DOHH2 (cell line): ENCODE measurements around the gene BCL2L11.

Experiments
- H3F3A ChIP-seq: fragments of 200-600 bp; sonication (generic), shearing (Covaris generic); 2 replicates; pipeline ENCODE4 v1.6.0; 2016; ENCODE audit warnings: antibody characterized with exemption, mild to moderate bottlenecking; ENCODE audit not compliant: control insufficient read depth, insufficient read depth
- H3K27ac ChIP-seq: fragments of 200-600 bp; sonication (generic); 2 replicates; pipeline ENCODE4 v1.5.1; 2014; ENCODE audit warnings: low read depth, mild to moderate bottlenecking, low read length, moderate library complexity
- H3K27me3 ChIP-seq: fragments of 200-600 bp; sonication (generic); 2 replicates; pipeline ENCODE4 v1.6.1; 2014; ENCODE audit warnings: mild to moderate bottlenecking, low read length, mixed read lengths; ENCODE audit not compliant: control insufficient read depth
- H3K36me3 ChIP-seq: fragments of 200-600 bp; sonication (generic); 2 replicates; pipeline ENCODE4 v1.6.1; 2014; ENCODE audit warnings: mild to moderate bottlenecking, low read length, moderate library complexity, mixed read lengths; ENCODE audit not compliant: control insufficient read depth
- H3K4me1 ChIP-seq: fragments of 200-600 bp; sonication (generic); 2 replicates; pipeline ENCODE4 v1.6.1; 2014; ENCODE audit warnings: mild to moderate bottlenecking, low read length, mixed read lengths; ENCODE audit not compliant: control insufficient read depth
- H3K4me2 ChIP-seq: fragments of 200-600 bp; sonication (generic); 2 replicates; pipeline ENCODE4 v1.6.0; 2014; ENCODE audit warnings: mild to moderate bottlenecking, low read length, moderate library complexity
- H3K4me3 ChIP-seq: fragments of 200-600 bp; sonication (generic); 2 replicates; pipeline ENCODE4 v1.5.1; 2014; ENCODE audit warnings: mild to moderate bottlenecking, low read length, mixed read lengths
- H3K79me2 ChIP-seq: fragments of 200-600 bp; sonication (generic); 2 replicates; pipeline ENCODE4 v1.6.1; 2014; ENCODE audit warnings: mild to moderate bottlenecking, low read length, mixed read lengths; ENCODE audit not compliant: control insufficient read depth
- H3K9me2 ChIP-seq: fragments of 200-600 bp; sonication (generic); replicated peaks from 2 replicates; pipeline ENCODE4 v1.6.1; 2014; ENCODE audit warnings: mild to moderate bottlenecking, low read length, mixed read lengths; ENCODE audit not compliant: control insufficient read depth
- H3K9me3 ChIP-seq: fragments of 200-600 bp; sonication (generic); 2 replicates; pipeline ENCODE4 v1.6.1; 2014; ENCODE audit warnings: antibody characterized with exemption, low read length, mixed read lengths; ENCODE audit not compliant: control insufficient read depth, insufficient read depth
- H4K20me1 ChIP-seq: fragments of 200-600 bp; sonication (generic); 2 replicates; pipeline ENCODE4 v1.6.0; 2014; ENCODE audit warnings: low read depth, mild to moderate bottlenecking, antibody characterized with exemption, low read length, moderate library complexity; ENCODE audit not compliant: control insufficient read depth, insufficient read depth
- EZH2phosphoT487 ChIP-seq: fragments of 200-600 bp; sonication (generic); IDR thresholded peaks from 2 replicates; pipeline ENCODE4 v1.6.1; 2017; ENCODE audit warnings: borderline replicate concordance, mild to moderate bottlenecking, antibody characterized with exemption, low read length, moderate library complexity, mixed read lengths
- TF ChIP-seq, protein P1 (sequence below): fragments of 200-600 bp; sonication (generic); IDR thresholded peaks from one replicate; pipeline ENCODE4 v1.5.1; 2014; ENCODE audit warnings: antibody characterized with exemption, mild to moderate bottlenecking, low read depth, low read length; ENCODE audit not compliant: poor library complexity, severe bottlenecking

BCL2L11 gene

DNA sequence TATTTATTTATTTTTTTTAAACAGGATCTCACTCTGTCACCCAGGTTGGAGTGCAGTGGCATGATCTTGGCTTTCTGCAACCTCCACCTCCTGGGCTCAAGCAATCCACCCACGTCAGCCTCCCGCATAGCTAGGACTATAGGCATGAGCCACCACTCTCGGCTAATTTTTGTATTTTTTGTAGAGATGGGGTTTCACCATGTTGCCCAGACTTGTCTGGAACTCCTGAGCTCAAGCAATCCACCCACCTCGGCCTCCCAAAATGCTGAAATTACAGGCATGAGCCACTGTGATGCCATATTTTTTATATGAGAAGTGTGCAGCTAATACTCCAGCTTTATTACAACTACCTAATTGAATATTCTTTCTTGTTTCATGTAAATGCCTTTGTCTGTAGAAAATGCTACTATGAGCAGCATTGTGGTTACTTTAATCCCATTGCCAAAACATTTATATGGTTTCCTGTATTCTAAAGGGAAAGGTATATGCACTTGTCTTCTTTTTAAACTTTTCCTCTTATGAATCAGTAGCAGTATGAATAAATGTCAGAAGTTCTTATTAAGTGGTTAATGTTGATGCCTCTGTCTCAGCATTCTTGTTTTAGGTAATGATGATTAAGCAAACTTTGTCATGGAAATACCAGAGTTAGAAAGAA is 9.5 kb upstream of the BCL2L11 start:
- no peak overlapping the region for H3K4me3 ChIP-seq
- H3K4me1 ChIP-seq: peaks cover 2% of the 10 kb centered on the region; the same call in 1 of the 2 replicates
- no peaks in the 10 kb centered on the region for H3K9me3 ChIP-seq
- peaks cover 3% of the 10 kb centered on the region; the same call in 1 of the 2 replicates for H3F3A ChIP-seq
- H3K36me3 ChIP-seq: no peaks in the 10 kb centered on the region
- no peaks in the 10 kb centered on the region for H3K79me2 ChIP-seq
- H4K20me1 ChIP-seq: no peaks in the 10 kb centered on the region
- H3K9me2 ChIP-seq: no peaks in the 10 kb centered on the region
- no peak overlapping the region for H3K27ac ChIP-seq
- no peak for TF ChIP-seq EZH2phosphoT487
- TF ChIP-seq, protein P1, sequence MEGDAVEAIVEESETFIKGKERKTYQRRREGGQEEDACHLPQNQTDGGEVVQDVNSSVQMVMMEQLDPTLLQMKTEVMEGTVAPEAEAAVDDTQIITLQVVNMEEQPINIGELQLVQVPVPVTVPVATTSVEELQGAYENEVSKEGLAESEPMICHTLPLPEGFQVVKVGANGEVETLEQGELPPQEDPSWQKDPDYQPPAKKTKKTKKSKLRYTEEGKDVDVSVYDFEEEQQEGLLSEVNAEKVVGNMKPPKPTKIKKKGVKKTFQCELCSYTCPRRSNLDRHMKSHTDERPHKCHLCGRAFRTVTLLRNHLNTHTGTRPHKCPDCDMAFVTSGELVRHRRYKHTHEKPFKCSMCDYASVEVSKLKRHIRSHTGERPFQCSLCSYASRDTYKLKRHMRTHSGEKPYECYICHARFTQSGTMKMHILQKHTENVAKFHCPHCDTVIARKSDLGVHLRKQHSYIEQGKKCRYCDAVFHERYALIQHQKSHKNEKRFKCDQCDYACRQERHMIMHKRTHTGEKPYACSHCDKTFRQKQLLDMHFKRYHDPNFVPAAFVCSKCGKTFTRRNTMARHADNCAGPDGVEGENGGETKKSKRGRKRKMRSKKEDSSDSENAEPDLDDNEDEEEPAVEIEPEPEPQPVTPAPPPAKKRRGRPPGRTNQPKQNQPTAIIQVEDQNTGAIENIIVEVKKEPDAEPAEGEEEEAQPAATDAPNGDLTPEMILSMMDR: no peak
- no peak overlapping the region for H3K4me2 ChIP-seq
- peaks cover 8% of the 10 kb centered on the region for H3K27me3 ChIP-seq

DNA sequence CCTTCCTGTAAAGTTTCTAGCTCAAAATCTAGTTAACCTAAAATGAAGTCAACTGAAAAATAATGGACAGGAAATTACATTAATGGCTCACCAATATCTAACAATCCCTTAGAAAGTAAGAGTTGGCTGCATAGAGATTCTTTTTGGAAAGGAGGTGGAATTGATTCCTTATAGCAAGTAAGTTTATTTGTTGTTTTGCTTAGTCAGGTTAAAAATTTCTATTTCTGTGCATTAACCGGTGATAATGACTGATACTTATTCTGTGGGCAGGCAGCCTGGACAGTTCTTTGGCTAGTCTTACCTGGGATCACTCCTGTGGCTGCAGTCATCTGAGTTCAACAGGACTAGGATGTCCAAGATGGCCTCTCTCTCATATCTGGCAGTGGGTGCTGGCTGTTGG is 6.9 kb upstream of the BCL2L11 start:
- Histone ChIP-seq H3K4me3 (no peak overlapping the region), H3K9me2 (no peaks in the 10 kb centered on the region), H3F3A (peaks cover 3% of the 10 kb centered on the region; the same call in 1 of the 2 replicates), H3K27me3 (peaks cover 34% of the 10 kb centered on the region), H3K36me3 (no peaks in the 10 kb centered on the region), H3K9me3 (no peaks in the 10 kb centered on the region), H4K20me1 (no peaks in the 10 kb centered on the region), H3K4me1 (peaks cover 22% of the 10 kb centered on the region), H3K79me2 (no peaks in the 10 kb centered on the region), H3K4me2 (no peak overlapping the region), H3K27ac (no peak overlapping the region)
- TF ChIP-seq, protein P1: no peak
- TF ChIP-seq EZH2phosphoT487: no peak

DNA sequence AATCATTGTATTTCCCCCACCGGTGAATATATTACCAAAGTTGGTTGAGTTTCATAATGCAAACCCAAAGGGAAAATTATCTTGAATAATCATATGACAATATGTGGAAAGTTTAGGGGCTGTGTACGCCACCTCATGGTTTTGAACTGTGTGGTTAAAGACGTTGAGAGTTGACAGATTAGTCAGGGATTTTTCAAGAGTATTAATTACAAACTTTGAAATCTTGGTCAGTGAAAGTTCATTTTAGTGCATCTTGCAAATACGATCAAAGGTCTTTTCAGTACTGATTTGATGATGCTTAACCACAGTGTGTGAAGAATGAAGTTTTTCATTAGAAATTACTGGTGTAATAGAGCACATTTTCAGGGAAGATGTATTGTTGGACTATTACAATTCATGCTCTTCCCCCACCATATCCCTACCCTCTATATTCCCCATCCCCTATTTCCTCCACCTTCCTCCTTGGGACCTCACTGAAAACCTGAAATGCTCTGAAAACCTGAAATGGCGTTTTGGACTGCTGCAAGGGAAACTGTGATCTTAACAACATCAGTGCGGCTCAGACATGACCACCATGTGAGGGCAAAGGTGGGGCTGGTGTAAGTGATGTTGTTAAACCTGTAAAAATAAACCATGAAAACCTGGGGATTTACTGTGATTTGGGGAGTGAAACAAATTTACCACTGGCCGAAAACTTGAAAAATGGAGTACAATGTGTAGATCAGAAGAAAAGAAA is 4.5 kb upstream of the BCL2L11 start:
- Histone ChIP-seq H3K27me3 (peaks cover 47% of the 10 kb centered on the region), H3K27ac (no peak overlapping the region), H3K36me3 (peaks cover 3% of the 10 kb centered on the region), H3K4me3 (no peak overlapping the region), H3F3A (peaks cover 3% of the 10 kb centered on the region; the same call in 1 of the 2 replicates), H3K4me1 (peaks cover 37% of the 10 kb centered on the region), H3K9me3 (no peaks in the 10 kb centered on the region), H3K9me2 (no peaks in the 10 kb centered on the region), H4K20me1 (peaks cover 3% of the 10 kb centered on the region; the same call in 1 of the 2 replicates), H3K4me2 (no peak overlapping the region), H3K79me2 (peaks cover 4% of the 10 kb centered on the region)
- no peak for TF ChIP-seq EZH2phosphoT487
- TF ChIP-seq, protein P1: no peak
